CD14-positive monocyte (primary cell): Measurements from ENCODE around the gene RAPGEF1. TPM values are rescaled to one million over a fixed set of nuclear protein-coding genes. Genes with fewer than 3 reads are reported as not detected.

Experiments used
- DNase-seq, 3 donors: peaks; one replicate each; pipeline ENCODE4 v3.0.0-alpha.2; 2011 to 2022
- H2AFZ ChIP-seq: 2 replicates; pipeline ENCODE4 v1.6.0; 2012; ENCODE audit warnings: mild to moderate bottlenecking, low read depth, low read length, inconsistent platforms; ENCODE audit not compliant: insufficient read depth, poor library complexity, severe bottlenecking
- H3K27ac ChIP-seq, 2 donors: 1 replicate in 1 of 2; 2 replicates in 1 of 2; pipeline ENCODE4 v1.5.1; 2012 to 2013; ENCODE audit warnings: low read length in 2 of 2, control low read depth in 1 of 2, inconsistent platforms in 1 of 2, low read depth in 1 of 2, mild to moderate bottlenecking in 1 of 2
- H3K27me3 ChIP-seq, 2 donors: one replicate each; pipeline versions ENCODE4 v1.6.0 to v1.6.1; 2011 to 2013; ENCODE audit warnings: low read length in 2 of 2; ENCODE audit not compliant: control insufficient read depth in 2 of 2, insufficient read depth in 2 of 2
- H3K36me3 ChIP-seq, 2 donors: replicated peaks in 1 of 2; 1 replicate in 1 of 2; 2 replicates in 1 of 2; pipeline versions ENCODE4 v1.5.1 to v1.6.1; 2012 to 2013; ENCODE audit warnings: low read length in 2 of 2, control low read depth in 1 of 2, inconsistent platforms in 1 of 2, mild to moderate bottlenecking in 1 of 2; ENCODE audit not compliant: insufficient read depth in 2 of 2, control insufficient read depth in 1 of 2
- H3K4me1 ChIP-seq, 2 donors: 1 replicate in 1 of 2; 2 replicates in 1 of 2; pipeline versions ENCODE4 v1.5.1 to v1.6.1; 2012 to 2013; ENCODE audit warnings: low read length in 2 of 2, control low read depth in 1 of 2, inconsistent platforms in 1 of 2, mild to moderate bottlenecking in 1 of 2, moderate library complexity in 1 of 2; ENCODE audit not compliant: insufficient read depth in 2 of 2, control insufficient read depth in 1 of 2
- H3K4me2 ChIP-seq: replicated peaks from 2 replicates; pipeline ENCODE3; 2012; ENCODE audit warnings: low read length, moderate library complexity, mild to moderate bottlenecking; ENCODE audit not compliant: poor library complexity, severe bottlenecking; ENCODE audit errors: extremely low read depth
- H3K4me3 ChIP-seq, 3 experiments: fragments of 200-600 bp in 1 of 3; sonication (generic) in 1 of 3; replicated peaks in 1 of 3; 1 replicate in 2 of 3; 2 replicates in 1 of 3; pipeline ENCODE4 v1.5.1; 2011 to 2013; ENCODE audit warnings: low read length in 3 of 3, mild to moderate bottlenecking in 3 of 3, control low read depth in 2 of 3, low read depth in 2 of 3, inconsistent platforms in 1 of 3, moderate library complexity in 1 of 3
- H3K79me2 ChIP-seq: 2 replicates; pipeline ENCODE4 v1.6.0; 2012; ENCODE audit warnings: mild to moderate bottlenecking, control low read depth, inconsistent platforms, low read length, moderate library complexity; ENCODE audit not compliant: insufficient read depth
- H3K9ac ChIP-seq: 2 replicates; pipeline ENCODE4 v1.6.0; 2017; ENCODE audit warnings: low read length, mild to moderate bottlenecking; ENCODE audit not compliant: insufficient read depth, poor library complexity, severe bottlenecking
- H3K9me3 ChIP-seq, 2 donors: replicated peaks in 1 of 2; 1 replicate in 1 of 2; 2 replicates in 1 of 2; pipeline versions ENCODE4 v1.5.1 to v1.6.1; 2012 to 2013; ENCODE audit warnings: low read length in 2 of 2, control low read depth in 1 of 2; ENCODE audit not compliant: control insufficient read depth in 1 of 2, insufficient read depth in 1 of 2
- H4K20me1 ChIP-seq: 2 replicates; pipeline ENCODE4 v1.6.0; 2012; ENCODE audit warnings: mild to moderate bottlenecking, low read length, control low read depth, moderate library complexity; ENCODE audit not compliant: insufficient read depth
- H3K27ac Mint-ChIP-seq, 7 donors: one replicate each; pipeline ENCODE4 v1.8.0; 2020; ENCODE audit warnings: mild to moderate bottlenecking in 7 of 7, mixed read lengths in 7 of 7, moderate library complexity in 6 of 7, inconsistent platforms in 2 of 7
- H3K27me3 Mint-ChIP-seq, 3 donors: one replicate each; pipeline ENCODE4 v1.8.0; 2021 to 2022; ENCODE audit warnings: low read depth in 3 of 3, mild to moderate bottlenecking in 3 of 3, mixed read lengths in 3 of 3, moderate library complexity in 3 of 3, inconsistent platforms in 1 of 3
- H3K36me3 Mint-ChIP-seq, 2 donors: one replicate each; pipeline ENCODE4 v1.8.0; 2020; ENCODE audit warnings: mixed read lengths in 2 of 2, inconsistent platforms in 1 of 2, mild to moderate bottlenecking in 1 of 2
- H3K4me1 Mint-ChIP-seq: one replicate; pipeline ENCODE4 v1.8.0; 2020; ENCODE audit warnings: mild to moderate bottlenecking, mixed read lengths
- H3K4me3 Mint-ChIP-seq, 2 donors: one replicate each; pipeline ENCODE4 v1.8.0; 2020; ENCODE audit warnings: mild to moderate bottlenecking in 2 of 2, mixed read lengths in 2 of 2, moderate library complexity in 1 of 2
- H3K9me3 Mint-ChIP-seq, 7 donors: one replicate each; pipeline ENCODE4 v1.8.0; 2020 to 2022; ENCODE audit warnings: mixed read lengths in 7 of 7, mild to moderate bottlenecking in 6 of 7, moderate library complexity in 6 of 7, inconsistent platforms in 2 of 7
- WGBS: methylation state at CpG from one replicate; pipeline ENCODE4 v1.1.5; 2013; ENCODE audit warnings: missing lambda C conversion rate; ENCODE audit not compliant: insufficient coverage; 5-methylcytosine and 5-hydroxymethylcytosine counted together
- intact Hi-C, 2 donors: fragments of 100-400 bp; cut with micrococcal nuclease; formaldehyde crosslinking; loops; one replicate each; pipeline versions ENCODE4 v1.15.0 to v1.15.1; 2023
- polyA plus RNA-seq, 3 donors: library from polyadenylated mRNA; depleted of rRNA in 1 of 3; unstranded in 2 of 3; stranded (reverse) in 1 of 3; fragments of 300-500 nt in 2 of 3; fragments of >200 nt in 1 of 3; fragmentation: Illumina TruSeq in 2 of 3; gene quantifications; 1 replicate in 2 of 3; 2 replicates in 1 of 3; pipeline ENCODE4 v1.2.3, GENCODE V29; 2012 to 2021
- TF ChIP-seq, protein P1 (sequence below): fragments of 200-600 bp; IDR thresholded peaks from one replicate; pipeline ENCODE4 v1.8.0; 2022; ENCODE audit warnings: antibody characterized with exemption, mild to moderate bottlenecking

RAPGEF1 gene
- polyA plus RNA-seq, 3 donors: 1.7 to 71.7 (median 3.0) TPM

DNA sequence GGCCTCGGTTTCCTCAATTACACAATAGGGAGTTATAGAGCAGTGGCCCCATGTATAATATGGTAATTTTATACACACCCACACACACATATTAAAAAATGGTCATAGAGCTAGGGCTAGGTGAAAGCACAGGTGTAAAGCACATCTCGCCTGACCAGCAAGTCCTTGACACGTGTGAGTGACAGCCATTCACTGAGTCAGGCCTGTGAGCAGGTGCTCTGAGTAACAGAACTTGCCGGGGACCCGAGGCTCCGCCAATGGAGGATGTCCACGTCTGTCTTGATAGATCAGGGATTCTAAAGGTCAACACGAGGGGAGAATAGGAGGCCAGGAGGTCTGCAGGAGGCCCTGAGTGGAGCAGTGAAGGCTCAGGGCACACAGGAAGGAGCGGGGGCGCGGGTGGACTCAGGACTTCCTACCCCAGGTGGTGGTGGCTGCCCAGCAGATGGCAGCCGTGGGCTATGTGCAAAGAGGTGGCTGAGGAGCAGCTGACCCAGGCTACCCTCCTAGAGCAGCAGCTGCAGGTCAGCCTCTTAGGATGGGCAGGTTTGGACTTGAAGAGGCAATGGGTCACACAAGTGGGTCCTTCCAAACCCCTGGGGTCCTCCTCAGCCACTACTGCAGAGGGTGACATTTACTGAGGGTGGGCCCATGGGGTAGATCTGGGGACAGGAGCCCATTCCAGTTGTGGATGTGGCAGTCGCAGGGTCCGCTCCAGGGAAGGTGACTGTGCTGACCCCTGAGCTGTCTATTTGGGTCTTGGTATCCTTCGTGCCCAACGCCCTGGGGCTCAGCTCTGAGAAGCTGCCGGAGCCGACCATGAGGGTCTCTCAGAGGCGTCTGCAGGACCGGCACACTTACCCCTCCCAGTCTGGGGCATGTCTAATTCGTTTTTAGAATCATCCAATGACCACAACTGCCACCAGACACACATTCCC lies 148.7 kb downstream of the RAPGEF1 start:
- peaks cover 73 to 85% of the 10 kb centered on the region in 2 donors for H3K36me3 ChIP-seq
- H3K4me1 Mint-ChIP-seq: peaks cover 53% of the 10 kb centered on the region

DNA sequence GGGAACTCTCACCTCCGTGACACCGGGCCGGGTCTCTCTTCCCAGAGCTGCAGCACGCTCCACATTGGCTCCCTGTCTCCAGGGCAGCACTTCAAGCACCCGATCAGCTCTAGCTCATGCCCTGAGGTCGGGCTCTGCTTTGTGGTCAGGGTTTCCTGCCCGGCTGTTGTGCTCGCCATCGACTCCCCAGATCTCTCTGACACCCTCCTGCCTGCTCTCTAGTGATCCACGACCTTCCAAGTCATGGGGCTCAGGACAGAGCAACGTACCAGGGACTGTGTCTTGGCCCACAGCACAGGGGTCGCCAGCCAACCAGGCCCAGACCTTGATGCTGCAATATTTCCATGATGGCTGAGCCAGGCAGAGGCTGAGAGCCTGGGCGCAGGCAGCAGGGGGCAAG lies 149.4 kb downstream of the RAPGEF1 start:
- Histone ChIP-seq H3K9ac (no peak overlapping the region), H3K36me3 (peaks cover 66 to 77% of the 10 kb centered on the region in 2 donors), H4K20me1 (peaks cover 24% of the 10 kb centered on the region), H3K9me3 (no peaks in the 10 kb centered on the region), H3K4me2 (no peak overlapping the region), H2AFZ (no peak overlapping the region), H3K79me2 (no peaks in the 10 kb centered on the region), H3K4me3 (no peak overlapping the region), H3K4me1 (peaks cover 39 to 52% of the 10 kb centered on the region in 2 donors), H3K27ac (peak overlapping the region; percentile 17 to 37), H3K27me3 (no peaks in the 10 kb centered on the region)
- TF ChIP-seq, protein P1, sequence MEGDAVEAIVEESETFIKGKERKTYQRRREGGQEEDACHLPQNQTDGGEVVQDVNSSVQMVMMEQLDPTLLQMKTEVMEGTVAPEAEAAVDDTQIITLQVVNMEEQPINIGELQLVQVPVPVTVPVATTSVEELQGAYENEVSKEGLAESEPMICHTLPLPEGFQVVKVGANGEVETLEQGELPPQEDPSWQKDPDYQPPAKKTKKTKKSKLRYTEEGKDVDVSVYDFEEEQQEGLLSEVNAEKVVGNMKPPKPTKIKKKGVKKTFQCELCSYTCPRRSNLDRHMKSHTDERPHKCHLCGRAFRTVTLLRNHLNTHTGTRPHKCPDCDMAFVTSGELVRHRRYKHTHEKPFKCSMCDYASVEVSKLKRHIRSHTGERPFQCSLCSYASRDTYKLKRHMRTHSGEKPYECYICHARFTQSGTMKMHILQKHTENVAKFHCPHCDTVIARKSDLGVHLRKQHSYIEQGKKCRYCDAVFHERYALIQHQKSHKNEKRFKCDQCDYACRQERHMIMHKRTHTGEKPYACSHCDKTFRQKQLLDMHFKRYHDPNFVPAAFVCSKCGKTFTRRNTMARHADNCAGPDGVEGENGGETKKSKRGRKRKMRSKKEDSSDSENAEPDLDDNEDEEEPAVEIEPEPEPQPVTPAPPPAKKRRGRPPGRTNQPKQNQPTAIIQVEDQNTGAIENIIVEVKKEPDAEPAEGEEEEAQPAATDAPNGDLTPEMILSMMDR: no peak
- intact Hi-C loops: loop anchor here (2.0 to 5.0 kb wide), 2 partner anchors 148 to 152 kb away; partner anchors contain the start of gene RAPGEF1 (in 1 of the 2)
- H3K9me3 Mint-ChIP-seq: no peaks in the 10 kb centered on the region
- H3K36me3 Mint-ChIP-seq: peaks cover 71 to 92% of the 10 kb centered on the region in 2 donors
- H3K4me3 Mint-ChIP-seq: no peak overlapping the region
- H3K27me3 Mint-ChIP-seq: no peaks in the 10 kb centered on the region
- WGBS: 5% methylated on average over 12 of the region's 13 CpGs
- H3K4me1 Mint-ChIP-seq: peaks cover 53% of the 10 kb centered on the region
- H3K27ac Mint-ChIP-seq: peak overlapping the region in 5 of 7 donors; percentile 74 to 93 (median 84)
- DNase-seq: no peak

More for the DNA sequence above, 148.7 kb downstream of the RAPGEF1 start:
- DNase-seq: peak; percentile 81 to 85 (median 83)
- Mint-ChIP-seq H3K27ac (peak overlapping the region in 5 of 7 donors; percentile 74 to 93 (median 84)), H3K36me3 (peaks cover 78 to 94% of the 10 kb centered on the region in 2 donors), H3K9me3 (no peaks in the 10 kb centered on the region), H3K4me3 (peak overlapping the region; percentile 27 to 51), H3K27me3 (peaks cover 0 to 1% (median 0%) of the 10 kb centered on the region in 3 donors)
- H3K4me3 ChIP-seq: no peak overlapping the region
- H4K20me1 ChIP-seq: peaks cover 24% of the 10 kb centered on the region
- H3K27ac ChIP-seq: peak overlapping the region; percentile 17 to 37
- H3K9me3 ChIP-seq: no peaks in the 10 kb centered on the region
- H3K79me2 ChIP-seq: no peaks in the 10 kb centered on the region
- H3K9ac ChIP-seq: no peak overlapping the region
- no peaks in the 10 kb centered on the region for H3K27me3 ChIP-seq
- 53% methylated on average over 20 of the region's 21 CpGs for WGBS
- intact Hi-C loops: loop anchor here (2.0 to 5.0 kb wide), 2 partner anchors 148 to 151 kb away; partner anchors contain the start of gene RAPGEF1 (in 1 of the 2)
- H2AFZ ChIP-seq: no peak overlapping the region
- TF ChIP-seq, protein P1: peak; percentile 87
- no peak overlapping the region for H3K4me2 ChIP-seq
- peaks cover 39 to 52% of the 10 kb centered on the region in 2 donors for H3K4me1 ChIP-seq
